Measurements from ENCODE around the gene ESR2. TPM values are rescaled to one million over a fixed set of nuclear protein-coding genes. Genes with fewer than 3 reads are reported as not detected.
"Not testable (repeated sequence)": the region's sequence is repeated elsewhere in the genome, so short reads cannot be mapped to it uniquely, and the experiment has no call there.

Gene ESR2
- total RNA-seq, 1 donor from 2014 or later: 0.76 TPM

- intact Hi-C loops (cut with DNase I): no loop called here
- DNase-seq (ENCODE audit: low spot score): no peak
- peak; percentile 80 for ATAC-seq
Observed at GRCh38 chr14:64232095-64232838, 61.9 kb downstream of the ESR2 start.

DNA sequence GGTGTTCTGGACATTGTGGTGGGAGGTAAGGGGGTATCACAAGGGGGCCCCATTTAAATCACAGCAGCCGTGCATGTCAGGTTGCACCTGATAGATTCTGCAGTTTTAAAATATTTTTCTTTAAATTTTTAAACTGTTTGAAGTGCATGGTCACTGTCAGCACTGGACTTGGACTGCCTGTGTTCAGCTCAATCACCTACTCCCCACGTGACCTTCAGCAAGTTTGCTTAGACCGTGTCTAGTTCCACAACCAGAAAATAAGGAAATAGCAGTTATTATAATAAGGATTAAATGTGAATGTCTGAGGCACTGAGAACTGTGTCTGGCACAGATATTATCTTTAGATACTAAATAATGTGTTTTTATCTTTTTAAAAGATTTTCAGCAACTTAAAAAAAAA is 64.7 kb downstream of the ESR2 start:
- DNase-seq (ENCODE audit: low spot score) (no peak), ATAC-seq (no peak)
- intact Hi-C loops (cut with DNase I): no loop called here

- no peak for DNase-seq (ENCODE audit: low spot score)
- intact Hi-C loops (cut with DNase I): no loop called here
- ATAC-seq: no peak
Observed at GRCh38 chr14:64227856-64228255, 66.3 kb downstream of the ESR2 start.

- intact Hi-C loops (cut with DNase I): no loop called here
- ATAC-seq: no peak
- no peak for DNase-seq (ENCODE audit: low spot score)
Observed at GRCh38 chr14:64225151-64225757, 68.9 kb downstream of the ESR2 start.

DNA sequence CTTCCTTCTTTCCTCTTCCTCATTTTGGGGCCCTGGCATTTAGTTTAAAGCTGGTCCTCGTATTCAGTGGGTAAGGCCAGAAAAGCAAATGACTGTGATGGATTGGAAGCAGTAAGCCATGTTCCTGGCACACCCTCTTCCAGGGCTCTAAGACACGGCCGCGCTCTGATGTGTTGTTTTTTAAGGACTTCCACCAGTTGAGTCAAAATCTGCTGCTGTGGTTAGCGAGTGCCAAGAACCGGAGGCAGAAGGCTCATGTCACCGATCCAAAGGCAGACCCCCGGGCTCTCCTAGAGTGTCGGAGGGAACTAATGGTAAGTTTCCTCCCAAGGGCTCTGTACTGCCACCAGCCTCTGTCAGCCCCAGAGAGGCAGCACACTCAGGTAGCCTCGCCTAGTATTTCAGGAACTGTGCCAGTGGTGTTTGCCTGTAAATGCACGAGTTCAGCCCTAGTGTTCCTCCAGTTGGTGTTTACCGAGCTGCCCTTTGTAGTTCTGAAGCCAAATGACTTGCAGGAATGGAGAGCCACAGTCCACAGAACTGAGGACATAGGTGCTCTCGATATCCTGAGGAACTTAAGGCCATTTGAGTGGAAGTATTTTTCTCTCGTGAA is 72.7 kb downstream of the ESR2 start:
- no peak for ATAC-seq

DNA sequence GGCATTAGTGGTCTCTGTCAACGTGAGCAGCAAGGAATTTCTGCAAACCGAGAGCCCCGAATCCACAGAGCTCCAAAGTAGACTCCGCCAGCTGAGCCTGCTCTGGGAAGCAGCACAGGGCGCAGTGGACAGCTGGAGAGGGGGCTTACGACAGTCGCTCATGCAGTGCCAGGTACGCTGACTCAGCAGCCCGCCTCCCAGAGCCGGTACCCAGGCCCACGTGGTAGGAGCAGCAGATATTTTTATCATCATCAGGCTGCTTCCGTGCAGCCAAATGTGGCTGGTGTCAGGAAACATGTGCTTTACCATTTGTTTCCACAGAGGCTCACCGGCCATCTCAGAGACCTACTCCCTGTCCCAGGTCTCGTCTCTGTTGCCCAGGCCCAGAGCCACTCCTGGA is 73.7 kb downstream of the ESR2 start:
- peak; percentile 16 for ATAC-seq
- DNase-seq (ENCODE audit: low spot score): no peak
- intact Hi-C loops (cut with DNase I): no loop called here

More for the DNA sequence above, 72.7 kb downstream of the ESR2 start:
- intact Hi-C loops (cut with DNase I): no loop called here
- no peak for DNase-seq (ENCODE audit: low spot score)

DNA sequence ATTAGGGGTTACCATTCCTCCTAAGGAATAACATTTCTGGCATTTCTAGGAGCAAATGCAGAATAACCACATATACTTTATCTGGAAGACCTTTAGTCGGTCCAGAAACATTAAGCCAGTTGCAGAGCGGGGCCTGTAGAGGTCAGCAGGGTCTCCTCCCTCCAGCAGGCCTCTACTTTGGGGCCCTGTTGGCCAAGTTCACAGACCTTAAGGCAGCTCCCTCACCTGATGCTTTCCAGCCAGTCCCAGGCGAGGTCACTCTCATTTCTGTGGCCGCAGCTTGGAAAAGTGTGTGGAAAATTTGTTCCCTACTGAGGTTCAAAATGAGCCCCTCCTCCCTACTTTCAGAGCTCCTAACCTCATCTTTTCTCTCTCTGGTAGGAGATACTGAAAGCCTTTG is 74.1 kb downstream of the ESR2 start:
- no peak for DNase-seq (ENCODE audit: low spot score)
- ATAC-seq: no peak
- intact Hi-C loops (cut with DNase I): no loop called here

- ATAC-seq (no peak), DNase-seq (ENCODE audit: low spot score) (no peak)
- intact Hi-C loops (cut with DNase I): no loop called here
Observed at GRCh38 chr14:64218344-64219240, 75.6 kb downstream of the ESR2 start.

GRCh38 chr14:64217834-64218233 is 76.3 kb downstream of the ESR2 start:
- no peak for ATAC-seq
- intact Hi-C loops (cut with DNase I): no loop called here
- no peak for DNase-seq (ENCODE audit: low spot score)

DNA sequence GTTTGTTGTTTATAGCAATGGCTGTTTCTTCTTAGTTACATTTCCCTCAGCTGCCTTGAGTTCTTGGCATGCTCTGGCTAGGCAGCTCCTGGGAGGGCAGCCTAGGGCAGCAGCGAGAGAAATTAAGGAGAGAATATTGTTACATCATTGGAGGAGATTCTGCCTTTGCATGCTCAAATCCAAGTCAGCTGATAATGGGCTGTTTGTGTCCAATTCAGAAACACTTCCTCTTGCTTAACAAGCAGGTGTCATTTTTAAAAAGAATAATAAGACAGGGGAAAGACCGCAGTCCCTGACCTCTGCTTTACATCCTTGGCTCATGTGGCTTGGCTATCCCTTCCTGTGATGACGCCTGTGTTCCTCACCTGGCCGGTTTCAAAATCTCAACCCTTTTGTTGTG is 76.9 kb downstream of the ESR2 start:
- DNase-seq (ENCODE audit: low spot score) (no peak), ATAC-seq (no peak)
- intact Hi-C loops (cut with DNase I): no loop called here

GRCh38 chr14:64215978-64216377 is 78.2 kb downstream of the ESR2 start:
- intact Hi-C loops (cut with DNase I): no loop called here
- no peak for ATAC-seq
- DNase-seq (ENCODE audit: low spot score): no peak

DNA sequence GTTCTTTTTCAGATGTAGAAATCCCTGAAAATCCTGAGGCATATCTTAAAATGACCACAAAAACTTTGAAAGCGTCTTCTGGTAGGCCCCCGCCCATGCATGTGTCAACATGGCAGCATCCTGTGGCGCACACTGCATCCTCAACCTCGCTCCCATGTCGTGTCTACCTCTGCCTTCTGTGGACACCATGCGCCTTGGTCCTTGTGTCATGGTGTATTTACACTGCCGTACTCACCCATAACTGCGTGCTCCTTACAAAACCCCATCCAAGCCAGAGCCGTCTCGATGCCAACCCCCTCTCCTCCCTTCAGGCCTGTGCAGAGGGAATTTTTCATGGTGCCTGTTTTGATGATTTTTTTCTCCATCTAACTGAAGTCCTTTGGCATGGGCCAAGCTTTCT is 78.9 kb downstream of the ESR2 start:
- intact Hi-C loops (cut with DNase I): no loop called here
- DNase-seq (ENCODE audit: low spot score): no peak
- ATAC-seq: no peak

GRCh38 chr14:64213853-64214570 is 80.2 kb downstream of the ESR2 start:
- ATAC-seq: no peak
- intact Hi-C loops (cut with DNase I): no loop called here
- DNase-seq (ENCODE audit: low spot score): no peak

GRCh38 chr14:64213086-64213485 is 81.1 kb downstream of the ESR2 start:
- intact Hi-C loops (cut with DNase I): no loop called here

DNA sequence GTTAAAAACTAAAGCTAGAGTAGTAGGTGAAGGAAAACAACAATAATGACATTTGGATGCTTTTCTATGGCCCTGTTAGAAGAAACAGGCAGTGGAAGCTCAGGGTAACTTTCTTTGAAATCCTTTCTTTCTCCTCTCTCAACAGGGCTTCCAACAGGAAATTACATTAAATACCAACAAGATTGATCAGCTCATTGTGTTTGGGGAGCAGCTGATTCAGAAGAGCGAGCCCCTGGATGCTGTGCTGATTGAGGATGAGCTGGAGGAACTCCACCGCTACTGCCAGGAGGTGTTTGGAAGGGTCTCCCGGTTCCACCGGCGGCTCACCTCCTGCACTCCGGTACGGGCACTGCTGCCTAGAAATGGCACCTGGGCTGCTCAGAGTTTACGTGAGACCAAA is 81.5 kb downstream of the ESR2 start:
- DNase-seq (ENCODE audit: low spot score) (no peak), ATAC-seq (no peak)
- intact Hi-C loops (cut with DNase I): no loop called here

More at GRCh38 chr14:64213086-64213485, 81.1 kb downstream of the ESR2 start:
- DNase-seq (ENCODE audit: low spot score) (no peak), ATAC-seq (no peak)

DNA sequence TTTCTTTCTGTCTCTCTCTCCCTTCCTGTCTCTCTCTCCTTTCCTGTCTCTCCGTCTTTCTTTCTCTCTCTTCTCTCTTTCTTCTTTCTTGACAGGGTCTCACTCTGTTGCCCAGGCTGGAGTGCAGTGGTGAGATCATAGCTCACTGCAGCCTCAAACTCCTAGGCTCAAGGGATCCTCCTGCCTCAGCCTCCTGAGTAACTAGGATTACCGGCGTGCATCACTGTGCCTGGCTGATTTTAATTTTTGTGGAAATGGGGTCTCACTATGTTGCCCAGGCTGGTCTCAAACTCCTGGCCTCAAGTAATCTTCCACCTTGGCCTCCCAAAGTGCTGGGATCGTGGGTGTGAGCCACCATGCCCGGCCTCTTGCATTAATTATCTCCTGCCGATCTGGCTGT is 83.3 kb downstream of the ESR2 start:
- DNase-seq (ENCODE audit: low spot score); intact Hi-C loops (cut with DNase I); ATAC-seq: not testable (repeated sequence)

- ATAC-seq: no peak
- DNase-seq (ENCODE audit: low spot score): no peak
- intact Hi-C loops (cut with DNase I): no loop called here
Observed at GRCh38 chr14:64210216-64210615, 84.0 kb downstream of the ESR2 start.

DNA sequence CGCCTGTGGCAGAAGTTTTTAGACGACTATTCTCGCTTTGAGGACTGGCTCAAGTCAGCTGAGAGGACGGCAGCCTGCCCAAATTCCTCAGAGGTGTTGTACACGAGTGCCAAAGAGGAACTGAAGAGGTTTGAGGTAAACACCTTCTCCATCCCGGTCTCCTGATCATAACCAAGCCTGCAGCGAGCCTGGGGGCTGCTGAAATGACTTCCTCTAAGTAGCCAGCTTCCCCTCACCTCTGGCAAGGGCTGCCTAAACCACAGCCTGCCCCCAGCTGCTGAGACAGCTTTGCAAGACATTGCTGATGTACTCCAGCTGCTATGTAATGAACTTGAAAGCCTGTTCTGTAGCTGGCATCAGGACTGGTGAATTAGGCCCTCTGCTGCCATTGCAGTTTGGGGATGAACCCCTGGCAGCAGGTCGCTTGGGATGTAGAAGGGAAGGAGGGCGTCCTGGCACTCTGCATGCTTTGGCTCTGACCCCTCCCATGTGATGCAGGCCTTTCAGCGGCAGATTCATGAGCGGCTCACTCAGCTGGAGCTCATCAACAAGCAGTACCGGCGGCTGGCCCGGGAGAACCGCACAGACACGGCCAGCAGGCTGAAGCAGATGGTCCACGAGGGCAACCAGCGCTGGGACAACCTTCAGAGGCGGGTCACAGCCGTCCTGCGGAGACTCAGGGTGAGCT is 84.6 kb downstream of the ESR2 start:
- no peak for DNase-seq (ENCODE audit: low spot score)
- intact Hi-C loops (cut with DNase I): no loop called here
- ATAC-seq: peak; percentile 70

All from sciatic nerve (tissue), 2 donors.